BLaER1 treated with 17β-estradiol and CSF1 and Interleukin-3, amounts not matched to agents 10 nM and 100 nM (cell line): ENCODE results near the gene TRIL.

Source experiments
- H3K27ac ChIP-seq, 11 experiments: shearing (Covaris generic); formaldehyde crosslinking; 2 replicates each; pipeline ENCODE4 v1.8.1; 2022
- H3K27me3 ChIP-seq, 11 experiments: shearing (Covaris generic); formaldehyde crosslinking; 2 replicates each; pipeline ENCODE4 v1.8.1; 2022
- H3K36me3 ChIP-seq, 11 experiments: shearing (Covaris generic); formaldehyde crosslinking; 2 replicates each; pipeline ENCODE4 v1.8.1; 2022
- H3K4me1 ChIP-seq, 10 experiments: shearing (Covaris generic); formaldehyde crosslinking; 2 replicates each; pipeline ENCODE4 v1.8.1; 2022
- H3K4me2 ChIP-seq, 11 experiments: shearing (Covaris generic); formaldehyde crosslinking; 2 replicates each; pipeline ENCODE4 v1.8.1; 2022
- H3K4me3 ChIP-seq, 10 experiments: shearing (Covaris generic); formaldehyde crosslinking; 2 replicates each; pipeline ENCODE4 v1.8.1; 2022
- H3K9ac ChIP-seq, 11 experiments: shearing (Covaris generic); formaldehyde crosslinking; 2 replicates each; pipeline ENCODE4 v1.8.1; 2022
- H3K9me3 ChIP-seq, 11 experiments: shearing (Covaris generic); formaldehyde crosslinking; replicated peaks in 1 of 11; 2 replicates each; pipeline ENCODE4 v1.8.1; 2022
- H4K20me1 ChIP-seq, 11 experiments: shearing (Covaris generic); formaldehyde crosslinking; 2 replicates each; pipeline ENCODE4 v1.8.1; 2022
- Cebpa-rat ChIP-seq, 11 experiments: shearing (Covaris generic); IDR thresholded peaks; 2 replicates each; pipeline ENCODE4 v1.8.1; 2022

Gene TRIL

DNA sequence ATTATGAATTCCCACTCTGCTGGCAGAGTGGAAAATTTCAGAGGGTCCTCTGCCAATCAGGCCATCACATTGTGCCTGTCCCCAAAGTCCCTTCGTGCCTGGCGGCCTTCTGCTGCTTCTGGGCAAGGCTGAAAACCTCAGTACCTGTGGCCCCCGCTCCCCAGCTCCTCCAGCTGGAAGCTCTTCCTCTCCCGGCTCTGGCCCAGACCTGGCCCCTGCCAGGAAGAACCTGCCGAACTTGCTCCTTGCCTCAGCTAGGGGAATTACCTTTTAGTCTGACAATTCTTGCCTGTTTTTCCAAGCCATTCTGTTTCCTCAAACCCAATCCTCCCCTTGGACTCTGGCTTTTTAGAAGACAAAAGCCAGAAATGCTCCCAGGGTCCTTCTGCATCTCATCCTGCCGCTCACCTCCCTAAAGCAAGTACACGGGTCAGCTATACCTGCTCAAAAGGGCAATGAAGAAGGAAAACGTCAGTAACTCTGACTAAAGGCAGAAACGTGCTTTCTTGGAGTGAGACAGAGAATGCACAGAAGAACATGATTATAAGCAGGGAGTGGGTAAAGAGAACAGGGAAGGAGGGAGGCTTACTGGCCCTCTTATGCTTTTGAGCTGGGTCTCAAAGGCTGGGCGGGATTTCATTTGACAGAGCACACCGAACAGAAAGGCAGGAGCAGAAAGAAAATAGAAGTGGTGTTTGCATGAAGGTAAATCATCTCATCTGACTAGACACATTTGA is 28.1 kb upstream of the TRIL start:
- peaks cover 4 to 41% (median 18%) of the 10 kb centered on the region in 10 experiments; a peak in 15 of 20 replicates for H3K4me1 ChIP-seq
- H4K20me1 ChIP-seq = no peaks in the 10 kb centered on the region
- H3K36me3 ChIP-seq = no peaks in the 10 kb centered on the region
- no peak overlapping the region for H3K4me3 ChIP-seq
- H3K27ac ChIP-seq = peak overlapping the region in 6 of 11 experiments; percentile 10 to 66 (median 38); a peak in 8 of 22 replicates
- peaks cover 0 to 30% (median 0%) of the 10 kb centered on the region in 11 experiments; a peak in 7 of 22 replicates for H3K9me3 ChIP-seq
- no peaks in the 10 kb centered on the region for H3K27me3 ChIP-seq
- H3K4me2 ChIP-seq = peak overlapping the region in 6 of 11 experiments; percentile 26 to 73 (median 62); a peak in 11 of 22 replicates
- TF ChIP-seq Cebpa-rat (IDR thresholded peaks at IDR 0.05) = no peak
- 0 out of 22 replicates have a peak overlapping the region, but pooled peaks of 1 of the 11 experiments have one; percentile 11 for H3K9ac ChIP-seq

DNA sequence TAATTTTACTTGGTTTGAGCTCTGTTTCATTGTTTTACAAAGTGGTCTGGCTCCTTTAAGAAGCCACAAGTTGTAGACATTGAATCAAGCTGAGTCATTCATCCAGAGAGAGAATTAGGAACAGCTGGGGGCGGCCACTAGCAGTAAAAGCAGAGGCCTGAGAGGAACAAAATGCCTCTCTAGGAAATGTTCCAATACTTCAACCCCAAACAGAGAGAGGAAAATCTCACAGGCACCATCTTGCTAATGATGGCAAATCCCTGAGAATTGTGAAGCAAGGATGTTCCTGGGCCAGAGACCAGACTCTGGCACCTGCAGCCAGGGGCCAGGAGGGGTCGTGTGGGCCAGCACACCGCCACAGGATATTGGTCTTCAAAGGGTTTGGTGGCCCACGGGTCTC is 26.5 kb upstream of the TRIL start:
- H3K36me3 ChIP-seq = no peaks in the 10 kb centered on the region
- no peak overlapping the region for H3K9ac ChIP-seq
- peak overlapping the region in 5 of 11 experiments; percentile 19 to 56 (median 34); a peak in 5 of 22 replicates for H3K27ac ChIP-seq
- no peak overlapping the region for H3K4me3 ChIP-seq
- H4K20me1 ChIP-seq = no peaks in the 10 kb centered on the region
- H3K4me1 ChIP-seq = peaks cover 4 to 41% (median 18%) of the 10 kb centered on the region in 10 experiments; a peak in 15 of 20 replicates
- peaks cover 0 to 45% (median 6%) of the 10 kb centered on the region in 11 experiments; a peak in 12 of 22 replicates for H3K9me3 ChIP-seq
- H3K27me3 ChIP-seq = no peaks in the 10 kb centered on the region
- H3K4me2 ChIP-seq = peak overlapping the region in 9 of 11 experiments; percentile 9 to 78 (median 64); a peak in 16 of 22 replicates
- no peak for TF ChIP-seq Cebpa-rat (IDR thresholded peaks at IDR 0.05)

DNA sequence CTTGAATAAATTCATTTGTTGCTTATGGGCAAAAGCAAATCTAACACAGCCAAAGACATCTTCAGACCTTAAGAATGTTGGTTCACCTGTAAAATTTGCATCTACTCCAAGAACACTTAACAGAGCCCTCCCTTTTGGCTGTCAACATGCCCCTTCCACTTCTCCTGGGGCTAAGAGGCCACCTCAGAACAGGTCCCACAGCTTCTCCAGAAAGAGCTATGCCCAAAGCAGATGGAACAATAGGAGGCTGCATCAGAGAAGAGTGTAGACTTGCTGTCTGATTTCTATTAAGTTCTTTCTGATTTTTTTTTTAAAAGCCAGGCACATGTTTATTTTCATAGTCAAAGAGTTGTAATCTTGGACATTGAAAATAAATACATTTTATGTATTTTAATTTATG is 26.1 kb upstream of the TRIL start:
- peak overlapping the region in 2 of 11 experiments; percentile 37 to 55; a peak in 3 of 22 replicates for H3K27ac ChIP-seq
- H3K9ac ChIP-seq = no peak overlapping the region
- no peak overlapping the region for H3K4me3 ChIP-seq
- no peaks in the 10 kb centered on the region for H3K36me3 ChIP-seq
- no peaks in the 10 kb centered on the region for H4K20me1 ChIP-seq
- peaks cover 4 to 41% (median 18%) of the 10 kb centered on the region in 10 experiments; a peak in 15 of 20 replicates for H3K4me1 ChIP-seq
- H3K4me2 ChIP-seq = peak overlapping the region in 5 of 11 experiments; percentile 9 to 78 (median 69); a peak in 9 of 22 replicates
- TF ChIP-seq Cebpa-rat (IDR thresholded peaks at IDR 0.05) = no peak
- peaks cover 0 to 48% (median 8%) of the 10 kb centered on the region in 11 experiments; a peak in 13 of 22 replicates for H3K9me3 ChIP-seq
- H3K27me3 ChIP-seq = no peaks in the 10 kb centered on the region

DNA sequence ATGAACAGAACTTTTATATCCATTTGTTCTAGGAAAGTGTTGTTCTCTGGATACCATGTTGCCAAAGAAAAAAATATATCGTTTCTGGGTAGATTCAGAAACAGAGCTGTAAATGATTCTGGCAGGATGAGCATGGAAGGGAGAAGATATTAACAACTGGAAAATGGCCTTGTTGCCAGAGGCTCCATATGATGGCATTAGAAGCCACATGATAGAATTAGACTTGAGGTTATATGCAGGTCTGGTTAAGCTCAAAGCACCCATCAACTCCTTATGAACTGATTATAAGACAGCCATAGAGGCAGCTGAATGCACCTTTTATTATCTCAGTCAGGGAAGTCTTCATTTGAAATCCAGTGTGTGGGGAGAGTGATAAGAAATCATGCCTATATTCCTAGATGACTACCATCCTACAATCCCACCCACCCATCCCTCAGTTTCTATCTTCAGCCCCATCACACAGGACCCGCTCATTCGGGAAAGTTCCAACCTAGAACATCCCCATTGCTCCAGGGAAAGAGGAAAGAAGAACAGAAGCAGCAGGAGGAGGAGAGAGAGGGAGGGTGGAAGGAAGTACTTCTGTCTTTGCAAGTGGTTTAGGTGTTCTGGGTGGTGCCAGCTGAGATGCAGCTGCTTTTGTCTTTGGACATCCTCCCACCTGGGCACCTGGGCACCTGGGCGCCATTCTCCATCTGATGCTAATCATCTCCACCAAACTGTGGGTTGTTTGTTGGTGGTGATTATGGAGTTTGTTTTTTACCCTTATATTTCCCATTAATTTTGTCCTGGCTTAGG is 25.5 kb upstream of the TRIL start:
- H3K9me3 ChIP-seq = peaks cover 0 to 48% (median 11%) of the 10 kb centered on the region in 11 experiments; a peak in 16 of 22 replicates
- H3K27ac ChIP-seq = peak overlapping the region in 1 of 11 experiments; percentile 37; a peak in 2 of 22 replicates
- H3K4me1 ChIP-seq = peaks cover 4 to 41% (median 18%) of the 10 kb centered on the region in 10 experiments; a peak in 15 of 20 replicates

DNA sequence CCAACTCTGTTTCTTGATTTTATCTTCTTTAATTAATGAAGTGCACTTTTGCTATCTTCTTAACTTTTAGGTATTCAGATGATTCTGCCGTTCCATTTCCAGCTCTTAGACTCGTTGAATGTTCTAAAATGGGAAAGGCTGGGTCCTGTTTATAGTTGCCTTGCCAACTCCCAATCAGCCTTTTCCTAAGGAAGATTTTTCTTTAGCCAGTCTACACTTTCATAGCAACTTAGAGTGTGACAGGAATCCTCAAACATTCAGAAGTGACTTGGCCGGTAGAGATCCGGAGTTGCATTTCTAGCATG is 23.0 kb upstream of the TRIL start:
- H3K36me3 ChIP-seq = peaks cover 0 to 4% (median 0%) of the 10 kb centered on the region in 11 experiments; a peak in 1 of 22 replicates
- H3K9ac ChIP-seq = no peak overlapping the region
- TF ChIP-seq Cebpa-rat (IDR thresholded peaks at IDR 0.05) = no peak
- H3K4me3 ChIP-seq = no peak overlapping the region
- no peak overlapping the region for H3K27ac ChIP-seq
- no peaks in the 10 kb centered on the region for H3K27me3 ChIP-seq
- H3K4me2 ChIP-seq = no peak overlapping the region
- H4K20me1 ChIP-seq = no peaks in the 10 kb centered on the region
- peaks cover 18 to 69% (median 34%) of the 10 kb centered on the region in 11 experiments for H3K9me3 ChIP-seq
- H3K4me1 ChIP-seq = peaks cover 4 to 23% (median 10%) of the 10 kb centered on the region in 10 experiments; a peak in 15 of 20 replicates

More for the DNA sequence above, 25.5 kb upstream of the TRIL start:
- H3K4me2 ChIP-seq = peak overlapping the region in 4 of 11 experiments; percentile 56 to 73 (median 67); a peak in 4 of 22 replicates
- no peak overlapping the region for H3K9ac ChIP-seq
- TF ChIP-seq Cebpa-rat (IDR thresholded peaks at IDR 0.05) = no peak
- H3K4me3 ChIP-seq = no peak overlapping the region
- no peaks in the 10 kb centered on the region for H3K36me3 ChIP-seq
- no peaks in the 10 kb centered on the region for H4K20me1 ChIP-seq
- no peaks in the 10 kb centered on the region for H3K27me3 ChIP-seq

DNA sequence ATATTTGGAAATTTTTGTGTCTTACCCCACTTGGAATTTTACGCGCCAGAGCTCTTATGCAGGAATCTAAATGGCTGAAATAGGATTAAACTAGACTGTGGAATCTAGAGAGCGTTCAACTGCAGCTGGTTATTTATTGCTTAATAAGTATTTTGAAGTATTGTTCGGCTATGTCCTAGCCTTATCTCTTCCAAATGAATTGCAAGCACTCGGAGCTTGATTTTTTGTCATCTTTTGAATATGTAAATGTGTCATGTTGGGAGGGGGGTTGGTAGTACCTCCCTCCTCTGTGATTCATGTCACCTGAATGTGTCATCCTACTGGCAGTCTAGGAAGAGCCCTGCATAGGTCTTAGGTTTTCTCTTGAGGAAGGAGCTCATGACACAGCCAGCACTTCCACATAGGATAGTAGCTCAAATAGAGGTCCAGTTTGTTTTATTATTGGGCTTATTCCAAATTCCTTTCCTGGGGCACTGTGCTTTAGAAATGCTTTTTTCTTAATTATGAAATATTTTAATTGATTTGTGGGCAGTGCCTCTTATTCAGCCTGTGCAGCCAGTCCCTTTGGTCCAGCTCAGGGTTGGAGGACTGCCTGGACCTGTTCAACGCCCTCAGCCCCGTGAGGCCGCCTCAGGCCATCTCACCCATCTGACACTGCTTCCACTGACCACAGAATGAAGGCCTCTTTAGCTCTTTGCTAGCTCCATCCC is 22.5 kb upstream of the TRIL start:
- Histone ChIP-seq H3K4me3 (no peak overlapping the region), H3K27ac (no peak overlapping the region), H3K4me1 (peaks cover 4 to 18% (median 8%) of the 10 kb centered on the region in 10 experiments; a peak in 15 of 20 replicates), H4K20me1 (no peaks in the 10 kb centered on the region), H3K4me2 (no peak overlapping the region), H3K9me3 (peaks cover 23 to 74% (median 39%) of the 10 kb centered on the region in 11 experiments), H3K27me3 (no peaks in the 10 kb centered on the region), H3K36me3 (peaks cover 0 to 4% (median 0%) of the 10 kb centered on the region in 11 experiments; a peak in 1 of 22 replicates), H3K9ac (no peak overlapping the region)
- no peak for TF ChIP-seq Cebpa-rat (IDR thresholded peaks at IDR 0.05)

- H3K4me2 ChIP-seq = no peak overlapping the region
- peaks cover 0 to 4% (median 0%) of the 10 kb centered on the region in 11 experiments; a peak in 1 of 22 replicates for H3K36me3 ChIP-seq
- no peak overlapping the region for H3K27ac ChIP-seq
- H3K27me3 ChIP-seq = no peaks in the 10 kb centered on the region
- no peak overlapping the region for H3K4me3 ChIP-seq
- H3K9me3 ChIP-seq = peaks cover 31 to 82% (median 47%) of the 10 kb centered on the region in 11 experiments
- no peak overlapping the region for H3K9ac ChIP-seq
- no peaks in the 10 kb centered on the region for H4K20me1 ChIP-seq
- peaks cover 2 to 10% (median 6%) of the 10 kb centered on the region in 10 experiments; a peak in 15 of 20 replicates for H3K4me1 ChIP-seq
- no peak for TF ChIP-seq Cebpa-rat (IDR thresholded peaks at IDR 0.05)
Observed at GRCh38 chr7:28979776-28980175, 21.6 kb upstream of the TRIL start.

- H3K9me3 ChIP-seq = peaks cover 50 to 100% (median 66%) of the 10 kb centered on the region in 11 experiments
- no peaks in the 10 kb centered on the region for H3K4me1 ChIP-seq
- H4K20me1 ChIP-seq = no peaks in the 10 kb centered on the region
- no peak overlapping the region for H3K9ac ChIP-seq
- H3K27ac ChIP-seq = no peak overlapping the region
- H3K27me3 ChIP-seq = no peaks in the 10 kb centered on the region
- no peak overlapping the region for H3K4me3 ChIP-seq
- no peak overlapping the region for H3K4me2 ChIP-seq
- TF ChIP-seq Cebpa-rat (IDR thresholded peaks at IDR 0.05) = no peak
- H3K36me3 ChIP-seq = peaks cover 0 to 8% (median 3%) of the 10 kb centered on the region in 11 experiments; a peak in 7 of 22 replicates
Observed at GRCh38 chr7:28977881-28978280, 19.8 kb upstream of the TRIL start.
